Ascending aorta (tissue), 2 donors: Measurements from ENCODE around the gene TMEM63C. TPM values are rescaled to one million over a fixed set of nuclear protein-coding genes. Genes with fewer than 3 reads are reported as not detected.
"Not testable (repeated sequence)": the region's sequence is repeated elsewhere in the genome, so short reads cannot be mapped to it uniquely, and the experiment has no call there.

Source experiments
- DNase-seq, 2 donors: peaks; one replicate each; pipeline ENCODE4 v3.0.0-alpha.2; 2019; ENCODE audit warnings: low spot score in 2 of 2
- H3K27ac ChIP-seq, 2 donors: fragments of 200-600 bp; sonication (generic); one replicate each; pipeline ENCODE4 v1.5.1; 2016 to 2017; ENCODE audit warnings: mild to moderate bottlenecking in 1 of 2
- H3K27me3 ChIP-seq: fragments of 200-600 bp; sonication (generic); one replicate; pipeline ENCODE4 v1.5.1; 2017
- H3K36me3 ChIP-seq, 2 donors: fragments of 200-600 bp; sonication (generic); one replicate each; pipeline ENCODE4 v1.5.1; 2016
- H3K4me1 ChIP-seq, 2 donors: fragments of 200-600 bp; sonication (generic); one replicate each; pipeline ENCODE4 v1.5.1; 2016 to 2017; ENCODE audit warnings: mild to moderate bottlenecking in 1 of 2
- H3K4me3 ChIP-seq, 2 donors: fragments of 200-600 bp; sonication (generic); one replicate each; pipeline ENCODE4 v1.5.1; 2016 to 2017; ENCODE audit warnings: mild to moderate bottlenecking in 1 of 2
- H3K9me3 ChIP-seq, 2 donors: fragments of 200-600 bp; sonication (generic); one replicate each; pipeline ENCODE4 v1.5.1; 2016
- intact Hi-C: fragments of 100-400 bp; cut with DNase I; formaldehyde crosslinking; loops from one replicate; pipeline ENCODE4 v1.15.1; 2023
- total RNA-seq: library from RNA; depleted of rRNA; stranded (reverse); fragments of >200 nt; gene quantifications from one replicate; pipeline ENCODE4 v1.1.0, GENCODE V29; 2016
- TF ChIP-seq, protein P1 (sequence below), 3 experiments: fragments of 200-600 bp in 2 of 3; fragments of 450-650 bp in 1 of 3; sonication (generic) in 2 of 3; IDR thresholded peaks; one replicate each; pipeline ENCODE4 v1.5.1; 2016 to 2019; ENCODE audit warnings: antibody characterized with exemption in 3 of 3, mild to moderate bottlenecking in 1 of 3, moderate library complexity in 1 of 3

The TMEM63C gene
- total RNA-seq, 1 donor from 2014 or later, result 0.11 TPM

DNA sequence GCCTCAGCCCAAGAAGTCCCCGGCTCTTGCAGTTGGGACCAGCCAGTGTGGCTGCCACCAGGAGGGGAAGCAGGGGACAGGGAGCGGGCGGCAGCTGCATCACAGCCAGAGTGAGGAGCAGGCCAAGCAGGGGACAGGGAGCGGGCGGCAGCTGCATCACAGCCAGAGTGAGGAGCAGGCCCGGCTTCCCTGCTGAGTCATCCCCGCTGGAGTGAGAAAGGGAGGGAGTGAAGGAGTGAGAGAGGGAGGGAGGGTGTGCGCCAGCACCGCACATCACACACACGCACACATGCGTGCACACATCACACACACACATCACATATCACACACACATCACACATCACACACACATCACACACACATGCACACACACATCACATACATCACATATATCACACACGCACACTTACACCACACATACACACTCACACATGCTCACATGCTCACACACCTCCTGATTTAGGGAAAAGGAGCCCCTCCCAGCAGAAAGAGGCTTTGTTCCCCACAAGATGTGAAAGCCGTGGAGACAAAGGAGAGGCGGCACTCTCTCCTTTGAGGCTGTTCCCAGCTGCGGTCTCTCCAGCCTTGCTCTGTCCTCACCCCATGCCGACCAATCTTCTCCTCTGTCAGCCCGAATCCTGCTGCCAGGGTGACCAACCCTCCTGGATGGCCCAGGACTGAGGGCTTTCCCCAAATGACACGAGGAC lies 23.3 kb upstream of the TMEM63C start:
- Histone ChIP-seq H3K27ac (no peak overlapping the region), H3K36me3 (no peaks in the 10 kb centered on the region), H3K4me3 (peak overlapping the region in 1 of 2 donors; percentile 1), H3K4me1 (peaks cover 0 to 14% of the 10 kb centered on the region in 2 donors), H3K9me3 (no peaks in the 10 kb centered on the region), H3K27me3 (no peaks in the 10 kb centered on the region)
- intact Hi-C loops, result loop anchor here (10.0 kb wide), 1 partner anchor 156 kb away; no protein-coding TSS in a partner anchor
- no peak for DNase-seq
- TF ChIP-seq, protein P1, sequence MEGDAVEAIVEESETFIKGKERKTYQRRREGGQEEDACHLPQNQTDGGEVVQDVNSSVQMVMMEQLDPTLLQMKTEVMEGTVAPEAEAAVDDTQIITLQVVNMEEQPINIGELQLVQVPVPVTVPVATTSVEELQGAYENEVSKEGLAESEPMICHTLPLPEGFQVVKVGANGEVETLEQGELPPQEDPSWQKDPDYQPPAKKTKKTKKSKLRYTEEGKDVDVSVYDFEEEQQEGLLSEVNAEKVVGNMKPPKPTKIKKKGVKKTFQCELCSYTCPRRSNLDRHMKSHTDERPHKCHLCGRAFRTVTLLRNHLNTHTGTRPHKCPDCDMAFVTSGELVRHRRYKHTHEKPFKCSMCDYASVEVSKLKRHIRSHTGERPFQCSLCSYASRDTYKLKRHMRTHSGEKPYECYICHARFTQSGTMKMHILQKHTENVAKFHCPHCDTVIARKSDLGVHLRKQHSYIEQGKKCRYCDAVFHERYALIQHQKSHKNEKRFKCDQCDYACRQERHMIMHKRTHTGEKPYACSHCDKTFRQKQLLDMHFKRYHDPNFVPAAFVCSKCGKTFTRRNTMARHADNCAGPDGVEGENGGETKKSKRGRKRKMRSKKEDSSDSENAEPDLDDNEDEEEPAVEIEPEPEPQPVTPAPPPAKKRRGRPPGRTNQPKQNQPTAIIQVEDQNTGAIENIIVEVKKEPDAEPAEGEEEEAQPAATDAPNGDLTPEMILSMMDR (IDR thresholded peaks at IDR 0.05), result no peak

DNA sequence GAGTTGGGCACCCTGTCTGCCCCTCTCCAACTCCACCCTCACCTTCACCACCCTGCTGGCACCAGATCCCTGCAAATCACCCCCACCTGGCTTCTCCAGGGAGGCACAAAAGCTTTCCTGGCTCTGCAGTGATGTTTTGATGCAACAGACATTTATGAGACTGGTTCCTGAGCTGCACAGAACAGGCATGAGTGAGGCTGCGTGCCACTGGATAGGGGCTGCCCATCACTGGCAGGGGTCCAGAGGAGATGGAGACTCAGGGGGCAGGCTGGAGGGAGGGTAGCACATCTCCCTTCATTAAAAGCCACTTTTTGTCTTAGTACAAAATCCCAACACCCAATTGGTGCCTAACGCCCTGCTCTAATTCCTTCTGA lies 22.7 kb upstream of the TMEM63C start:
- peaks cover 0 to 14% of the 10 kb centered on the region in 2 donors for H3K4me1 ChIP-seq
- H3K4me3 ChIP-seq, result peak overlapping the region in 1 of 2 donors; percentile 1
- no peak overlapping the region for H3K27ac ChIP-seq
- no peak for DNase-seq
- no peaks in the 10 kb centered on the region for H3K27me3 ChIP-seq
- no peaks in the 10 kb centered on the region for H3K36me3 ChIP-seq
- intact Hi-C loops, result loop anchor here (10.0 kb wide), 1 partner anchor 156 kb away; no protein-coding TSS in a partner anchor
- H3K9me3 ChIP-seq, result no peaks in the 10 kb centered on the region
- TF ChIP-seq, protein P1 (IDR thresholded peaks at IDR 0.05), result no peak

DNA sequence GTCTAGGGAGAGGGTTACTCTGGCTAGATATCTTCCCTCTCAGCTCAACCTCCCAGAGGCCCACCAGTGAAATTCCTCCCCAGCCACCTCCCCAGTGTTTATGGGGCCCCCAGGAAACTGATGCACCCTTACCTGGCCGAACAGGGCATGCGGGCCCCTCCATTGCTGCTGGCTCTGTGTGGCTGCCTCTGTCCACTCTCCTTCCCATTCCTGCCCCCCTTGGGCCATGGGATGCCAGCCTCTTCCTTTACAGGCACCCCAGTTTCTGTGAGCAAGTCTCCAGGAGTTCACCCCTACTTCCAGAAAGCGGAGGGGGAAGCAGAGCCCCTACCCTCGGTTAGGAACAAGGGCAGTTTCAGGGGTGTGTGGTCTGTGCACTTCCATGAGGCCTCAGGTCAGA lies 20.6 kb upstream of the TMEM63C start:
- intact Hi-C loops, result no loop called here

DNA sequence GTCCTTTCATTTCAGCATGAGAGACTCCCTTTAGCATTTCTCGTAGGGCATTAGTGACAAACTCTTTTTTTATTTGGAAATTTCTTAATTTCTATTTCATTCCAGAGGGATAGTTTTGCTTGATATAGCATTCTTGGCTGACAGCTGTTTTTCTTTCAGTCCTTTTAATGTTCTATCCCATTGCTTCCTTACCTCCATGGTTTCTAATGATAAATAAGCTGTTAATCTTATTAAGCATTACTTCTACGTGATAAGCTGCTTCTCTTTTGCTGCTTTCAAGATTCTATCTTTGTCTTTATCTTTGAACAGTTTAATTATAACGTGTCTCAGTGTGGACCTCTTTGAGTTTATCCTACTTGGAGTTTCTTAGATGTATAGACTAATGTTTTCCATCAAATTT lies 11.6 kb upstream of the TMEM63C start:
- TF ChIP-seq, protein P1 (IDR thresholded peaks at IDR 0.05), result no peak
- no peak overlapping the region for H3K27ac ChIP-seq
- H3K27me3 ChIP-seq, result no peaks in the 10 kb centered on the region
- intact Hi-C loops, result no loop called here
- peaks cover 0 to 11% of the 10 kb centered on the region in 2 donors for H3K9me3 ChIP-seq
- no peak for DNase-seq
- no peaks in the 10 kb centered on the region for H3K4me1 ChIP-seq
- no peak overlapping the region for H3K4me3 ChIP-seq
- H3K36me3 ChIP-seq, result no peaks in the 10 kb centered on the region

More for the DNA sequence above, 20.6 kb upstream of the TMEM63C start:
- peaks cover 0 to 9% of the 10 kb centered on the region in 2 donors for H3K4me1 ChIP-seq
- no peaks in the 10 kb centered on the region for H3K36me3 ChIP-seq
- no peaks in the 10 kb centered on the region for H3K27me3 ChIP-seq
- TF ChIP-seq, protein P1 (IDR thresholded peaks at IDR 0.05), result no peak
- no peak overlapping the region for H3K4me3 ChIP-seq
- DNase-seq, result no peak
- H3K27ac ChIP-seq, result no peak overlapping the region
- no peaks in the 10 kb centered on the region for H3K9me3 ChIP-seq

DNA sequence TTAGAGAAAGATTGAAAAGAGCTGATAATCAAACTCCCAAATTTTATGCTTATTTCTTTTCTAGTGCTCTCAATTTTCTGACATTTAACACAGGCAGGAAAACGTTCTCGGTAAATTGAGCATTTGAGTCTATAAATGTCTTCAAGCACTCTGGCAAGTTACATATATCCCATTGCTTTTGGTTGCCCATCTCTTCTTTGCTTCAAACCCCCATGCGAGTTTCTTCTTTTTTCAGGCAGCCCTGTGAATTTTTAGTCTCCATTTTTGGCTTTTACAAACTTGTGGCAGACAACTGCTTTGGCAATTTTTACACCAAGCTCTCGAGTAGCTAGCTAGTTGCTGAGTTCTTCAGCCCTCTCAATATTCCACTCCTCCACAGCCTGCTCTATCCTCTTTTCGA lies 8.7 kb upstream of the TMEM63C start:
- no peaks in the 10 kb centered on the region for H3K36me3 ChIP-seq
- H3K9me3 ChIP-seq, result peaks cover 0 to 11% of the 10 kb centered on the region in 2 donors
- no peaks in the 10 kb centered on the region for H3K4me1 ChIP-seq
- no peaks in the 10 kb centered on the region for H3K27me3 ChIP-seq
- no peak overlapping the region for H3K4me3 ChIP-seq
- TF ChIP-seq, protein P1 (IDR thresholded peaks at IDR 0.05), result no peak
- H3K27ac ChIP-seq, result no peak overlapping the region
- no peak for DNase-seq
- intact Hi-C loops, result no loop called here

DNA sequence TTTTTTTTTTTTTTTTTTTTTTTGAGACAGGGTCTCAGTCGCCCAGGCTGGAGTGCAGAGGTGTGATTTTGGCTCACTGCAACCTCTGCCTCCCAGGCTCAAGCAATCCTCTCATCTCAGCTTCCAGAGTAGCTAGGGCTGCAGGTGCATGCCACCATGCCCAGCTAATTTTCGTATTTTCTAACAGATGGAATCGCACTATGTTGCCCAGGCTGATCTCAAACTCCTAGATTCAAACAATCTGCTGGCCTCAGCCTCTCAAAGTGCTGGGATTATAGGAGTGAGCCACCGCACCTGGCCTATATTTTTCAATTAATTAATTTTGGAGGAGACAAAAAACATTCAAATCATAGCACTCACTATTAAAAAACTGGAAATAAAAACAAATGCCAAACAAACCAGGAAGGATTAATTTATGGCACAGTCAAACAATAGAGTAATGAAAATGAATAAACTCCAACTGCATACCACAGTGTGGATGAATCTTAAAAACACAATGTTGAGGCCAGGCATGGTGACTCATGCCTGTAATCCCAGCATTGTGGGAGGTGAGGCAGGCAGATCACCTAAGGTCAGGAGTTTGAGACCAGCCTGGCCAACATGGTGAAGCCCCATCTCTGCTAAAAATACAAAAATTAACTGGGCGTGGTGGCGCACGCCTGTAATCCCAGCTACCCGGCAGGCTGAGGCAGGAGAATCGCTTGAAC lies 7.5 kb upstream of the TMEM63C start:
- DNase-seq, H3K27me3 ChIP-seq, intact Hi-C loops, H3K36me3 ChIP-seq, H3K4me3 ChIP-seq, H3K4me1 ChIP-seq, H3K27ac ChIP-seq: not testable (repeated sequence)
- peaks cover 0 to 11% of the 10 kb centered on the region in 2 donors for H3K9me3 ChIP-seq
